IPS-20b (cell line): Measurements from ENCODE around the gene RNF213.
A peak's percentile ranks its signal among the peaks of the same experiment; 100 is the strongest.

ENCODE experiments used
- H3K27ac ChIP-seq: one replicate; pipeline ENCODE4 v1.5.1; 2013; ENCODE audit warnings: low read length
- H3K27me3 ChIP-seq: 2 replicates; pipeline ENCODE4 v1.6.1; 2013; ENCODE audit warnings: mild to moderate bottlenecking, low read length, inconsistent platforms; ENCODE audit not compliant: insufficient read depth
- H3K36me3 ChIP-seq: 2 replicates; pipeline ENCODE4 v1.6.1; 2013; ENCODE audit warnings: low read depth, mild to moderate bottlenecking, inconsistent platforms, low read length, moderate library complexity; ENCODE audit not compliant: insufficient read depth
- H3K4me1 ChIP-seq: 2 replicates; pipeline ENCODE4 v1.6.1; 2013; ENCODE audit warnings: mild to moderate bottlenecking, control low read depth, inconsistent platforms, low read length, moderate library complexity; ENCODE audit not compliant: insufficient read depth
- H3K4me3 ChIP-seq: 2 replicates; pipeline ENCODE4 v1.5.1; 2013; ENCODE audit warnings: mild to moderate bottlenecking, low read length, inconsistent platforms
- H3K9ac ChIP-seq: 2 replicates; pipeline ENCODE4 v1.6.1; 2013; ENCODE audit warnings: low read depth, mild to moderate bottlenecking, inconsistent platforms, low read length, moderate library complexity
- H3K9me3 ChIP-seq: 2 replicates; pipeline ENCODE4 v1.6.1; 2013; ENCODE audit warnings: mild to moderate bottlenecking, low read depth, low read length, inconsistent platforms; ENCODE audit not compliant: insufficient read depth

RNF213 gene

DNA sequence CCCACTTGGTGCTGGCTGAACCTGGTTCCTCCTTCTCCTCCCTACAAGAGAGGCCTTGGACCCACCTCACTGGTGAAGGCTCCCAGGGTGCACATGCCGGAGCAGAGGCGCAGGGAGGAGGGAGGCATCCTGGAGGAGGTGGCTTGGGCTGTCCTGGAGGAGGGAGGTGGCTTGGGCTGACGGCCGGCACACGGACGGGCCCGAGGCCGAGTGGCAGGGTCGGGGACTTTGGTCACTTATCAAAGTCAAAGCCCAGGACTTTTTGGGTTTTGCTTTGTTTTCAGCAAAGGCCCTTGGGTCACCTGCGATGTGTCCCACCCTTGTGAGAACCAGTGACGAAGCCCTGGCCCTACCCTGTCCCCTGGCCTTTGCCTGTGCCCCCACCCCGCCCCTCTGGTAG lies 182.8 kb downstream of the RNF213 start:
- H3K27ac ChIP-seq, result no peak overlapping the region
- peak overlapping the region; percentile 50; the same call in 1 of the 2 replicates for H3K4me3 ChIP-seq
- H3K9ac ChIP-seq, result no peak overlapping the region
- no peaks in the 10 kb centered on the region for H3K9me3 ChIP-seq
- H3K36me3 ChIP-seq, result no peaks in the 10 kb centered on the region
- peaks cover 31% of the 10 kb centered on the region for H3K27me3 ChIP-seq
- H3K4me1 ChIP-seq, result no peaks in the 10 kb centered on the region

DNA sequence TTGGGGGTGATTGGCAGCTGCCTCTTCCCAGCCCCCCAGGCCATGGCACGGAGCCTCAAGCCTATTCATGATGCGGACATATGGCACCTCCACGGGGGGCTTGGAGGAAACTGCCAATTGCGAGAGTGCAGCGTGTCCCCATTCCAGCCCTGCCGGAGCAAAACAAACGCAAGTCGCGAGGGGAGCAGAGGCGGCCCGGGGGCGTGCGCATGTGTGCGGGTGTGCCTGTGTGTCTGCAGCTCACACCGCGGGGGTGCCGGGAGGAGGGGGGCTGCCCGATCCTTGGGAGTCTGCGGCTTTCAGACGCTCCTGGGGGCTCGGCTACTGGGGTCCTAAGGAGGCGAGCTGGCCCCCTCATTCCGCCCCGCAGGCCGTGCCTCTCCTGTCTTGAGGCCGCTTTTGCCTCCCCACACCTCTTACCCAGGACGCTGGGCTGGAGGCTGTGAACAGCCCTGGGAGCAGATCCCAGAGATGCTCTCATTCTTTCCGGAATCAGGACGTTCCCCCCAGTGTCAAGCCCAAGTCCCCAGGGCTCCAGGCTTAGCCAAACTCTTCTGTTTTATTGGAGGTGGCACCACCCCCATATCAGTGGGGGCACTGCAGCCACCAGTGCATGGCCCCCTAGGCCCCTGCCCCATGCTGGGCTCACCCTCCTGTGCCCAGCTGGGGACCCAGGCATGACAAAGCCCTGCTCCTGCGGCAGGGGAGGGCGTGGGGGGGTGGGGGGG lies 183.4 kb downstream of the RNF213 start:
- Histone ChIP-seq H3K9ac (no peak overlapping the region), H3K27ac (no peak overlapping the region), H3K9me3 (no peaks in the 10 kb centered on the region), H3K4me3 (peak overlapping the region; percentile 50; the same call in 1 of the 2 replicates), H3K4me1 (no peaks in the 10 kb centered on the region), H3K36me3 (no peaks in the 10 kb centered on the region), H3K27me3 (peaks cover 31% of the 10 kb centered on the region)

- no peak overlapping the region for H3K9ac ChIP-seq
- H3K36me3 ChIP-seq, result no peaks in the 10 kb centered on the region
- no peak overlapping the region for H3K27ac ChIP-seq
- H3K27me3 ChIP-seq, result peaks cover 31% of the 10 kb centered on the region
- H3K9me3 ChIP-seq, result no peaks in the 10 kb centered on the region
- H3K4me3 ChIP-seq, result no peak overlapping the region
- H3K4me1 ChIP-seq, result no peaks in the 10 kb centered on the region
Observed at GRCh38 chr17:80444644-80444979, 184.0 kb downstream of the RNF213 start.

- no peaks in the 10 kb centered on the region for H3K4me1 ChIP-seq
- H3K9ac ChIP-seq, result no peak overlapping the region
- H3K9me3 ChIP-seq, result no peaks in the 10 kb centered on the region
- no peak overlapping the region for H3K27ac ChIP-seq
- no peaks in the 10 kb centered on the region for H3K36me3 ChIP-seq
- no peak overlapping the region for H3K4me3 ChIP-seq
- H3K27me3 ChIP-seq, result peaks cover 31% of the 10 kb centered on the region
Observed at GRCh38 chr17:80445007-80445725, 184.5 kb downstream of the RNF213 start.

- H3K4me1 ChIP-seq, result no peaks in the 10 kb centered on the region
- no peak overlapping the region for H3K4me3 ChIP-seq
- H3K36me3 ChIP-seq, result no peaks in the 10 kb centered on the region
- H3K9me3 ChIP-seq, result no peaks in the 10 kb centered on the region
- no peak overlapping the region for H3K9ac ChIP-seq
- H3K27ac ChIP-seq, result no peak overlapping the region
- H3K27me3 ChIP-seq, result peaks cover 31% of the 10 kb centered on the region
Observed at GRCh38 chr17:80445726-80446110, 185.1 kb downstream of the RNF213 start.

DNA sequence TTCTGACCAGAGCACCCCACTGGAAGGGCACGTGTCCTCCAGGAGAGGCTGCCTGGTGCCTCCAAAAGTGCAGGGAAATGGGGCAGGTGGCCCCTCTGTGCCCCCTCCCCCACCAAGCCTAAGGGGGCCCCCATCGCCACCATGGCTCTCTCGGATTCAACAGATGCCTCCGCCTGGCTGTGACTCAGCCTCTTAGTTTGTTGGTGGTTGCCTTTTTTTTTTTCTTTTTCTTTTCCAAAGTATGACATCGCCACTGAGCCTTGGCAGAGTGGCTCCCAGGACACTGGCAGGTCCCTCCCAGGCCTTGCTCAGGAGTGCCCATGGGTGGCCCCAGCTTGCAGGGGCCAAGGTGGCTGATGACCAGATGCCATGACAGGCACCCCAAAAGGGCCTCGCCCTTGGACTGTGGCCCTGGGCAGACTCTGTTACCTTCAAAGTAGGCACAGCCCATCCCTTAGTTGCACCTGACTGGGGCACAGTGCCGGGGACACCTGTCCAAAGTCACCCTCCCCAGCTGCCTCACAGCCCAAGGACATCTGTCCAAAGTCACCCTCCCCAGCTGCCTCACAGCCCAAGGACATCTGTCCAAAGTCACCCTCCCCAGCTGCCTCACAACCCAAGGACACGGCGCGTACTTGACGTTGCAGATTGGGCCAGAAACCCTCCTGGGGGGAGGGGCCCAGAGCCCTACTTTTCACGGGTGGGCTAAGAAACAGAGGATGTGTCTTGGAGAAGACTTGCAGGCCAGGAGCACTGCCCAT lies 186.2 kb downstream of the RNF213 start:
- no peaks in the 10 kb centered on the region for H3K4me1 ChIP-seq
- no peaks in the 10 kb centered on the region for H3K9me3 ChIP-seq
- H3K9ac ChIP-seq, result no peak overlapping the region
- no peaks in the 10 kb centered on the region for H3K36me3 ChIP-seq
- H3K27me3 ChIP-seq, result peaks cover 29% of the 10 kb centered on the region
- H3K27ac ChIP-seq, result no peak overlapping the region
- H3K4me3 ChIP-seq, result no peak overlapping the region

GRCh38 chr17:80447790-80448189 lies 187.1 kb downstream of the RNF213 start:
- Histone ChIP-seq H3K9ac (no peak overlapping the region), H3K4me1 (no peaks in the 10 kb centered on the region), H3K36me3 (no peaks in the 10 kb centered on the region), H3K27ac (no peak overlapping the region), H3K27me3 (peaks cover 22% of the 10 kb centered on the region), H3K4me3 (no peak overlapping the region), H3K9me3 (no peaks in the 10 kb centered on the region)
